D721Med (cell line): ENCODE data around the gene CTCF.

ENCODE experiments used
- DNase-seq: peaks from one replicate; pipeline ENCODE4 v3.0.0; 2011; ENCODE audit warnings: low spot score; ENCODE audit not compliant: insufficient read length
- FAIRE-seq: peaks from 2 replicates; lab custom pipeline; 2011; peaks lifted over from hg19 to GRCh38; lab: Jason Lieb, UNC
- TF ChIP-seq, protein P1 (sequence below): IDR thresholded peaks from 2 replicates; pipeline ENCODE4 v1.5.1; 2012; ENCODE audit warnings: mild to moderate bottlenecking, control low read depth; ENCODE audit not compliant: insufficient read depth; ENCODE audit errors: missing control alignments

CTCF gene

DNA sequence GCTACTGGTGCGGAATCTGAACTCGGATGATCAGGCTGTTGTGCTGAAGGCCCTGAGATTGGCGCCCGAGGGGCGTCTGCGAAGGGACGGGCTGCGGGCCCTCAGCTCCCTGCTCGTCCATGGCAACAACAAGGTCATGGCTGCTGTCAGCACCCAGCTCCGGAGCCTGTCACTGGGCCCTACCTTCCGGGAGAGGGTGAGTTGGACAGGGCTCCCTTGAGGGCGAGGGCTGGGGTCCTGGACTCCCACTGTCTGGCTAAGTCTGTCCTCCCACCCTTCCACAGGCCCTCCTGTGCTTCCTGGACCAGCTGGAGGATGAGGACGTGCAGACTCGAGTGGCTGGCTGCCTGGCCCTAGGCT is 16.7 kb upstream of the CTCF start:
- TF ChIP-seq, protein P1, sequence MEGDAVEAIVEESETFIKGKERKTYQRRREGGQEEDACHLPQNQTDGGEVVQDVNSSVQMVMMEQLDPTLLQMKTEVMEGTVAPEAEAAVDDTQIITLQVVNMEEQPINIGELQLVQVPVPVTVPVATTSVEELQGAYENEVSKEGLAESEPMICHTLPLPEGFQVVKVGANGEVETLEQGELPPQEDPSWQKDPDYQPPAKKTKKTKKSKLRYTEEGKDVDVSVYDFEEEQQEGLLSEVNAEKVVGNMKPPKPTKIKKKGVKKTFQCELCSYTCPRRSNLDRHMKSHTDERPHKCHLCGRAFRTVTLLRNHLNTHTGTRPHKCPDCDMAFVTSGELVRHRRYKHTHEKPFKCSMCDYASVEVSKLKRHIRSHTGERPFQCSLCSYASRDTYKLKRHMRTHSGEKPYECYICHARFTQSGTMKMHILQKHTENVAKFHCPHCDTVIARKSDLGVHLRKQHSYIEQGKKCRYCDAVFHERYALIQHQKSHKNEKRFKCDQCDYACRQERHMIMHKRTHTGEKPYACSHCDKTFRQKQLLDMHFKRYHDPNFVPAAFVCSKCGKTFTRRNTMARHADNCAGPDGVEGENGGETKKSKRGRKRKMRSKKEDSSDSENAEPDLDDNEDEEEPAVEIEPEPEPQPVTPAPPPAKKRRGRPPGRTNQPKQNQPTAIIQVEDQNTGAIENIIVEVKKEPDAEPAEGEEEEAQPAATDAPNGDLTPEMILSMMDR: no peak
- FAIRE-seq (no peak), DNase-seq (no peak)

DNA sequence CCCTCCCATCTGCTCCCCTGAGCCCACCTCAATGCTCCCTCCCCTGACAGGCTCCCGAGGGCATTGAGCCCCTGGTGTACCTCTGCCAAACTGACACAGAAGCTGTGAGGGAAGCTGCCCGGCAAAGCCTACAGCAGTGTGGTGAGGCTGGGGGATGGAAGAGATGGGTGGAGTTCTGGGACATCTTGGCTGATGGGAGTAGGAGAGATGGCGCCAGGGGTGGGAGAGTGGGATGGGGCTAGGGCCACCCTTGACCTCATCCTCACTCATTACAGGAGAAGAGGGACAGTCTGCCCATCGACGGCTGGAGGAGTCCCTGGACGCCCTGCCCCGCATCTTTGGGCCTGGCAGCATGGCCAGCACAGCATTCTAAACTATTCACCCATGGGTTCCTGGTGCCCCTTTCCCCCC is 16.2 kb upstream of the CTCF start:
- TF ChIP-seq, protein P1: no peak
- no peak for FAIRE-seq
- no peak for DNase-seq

DNA sequence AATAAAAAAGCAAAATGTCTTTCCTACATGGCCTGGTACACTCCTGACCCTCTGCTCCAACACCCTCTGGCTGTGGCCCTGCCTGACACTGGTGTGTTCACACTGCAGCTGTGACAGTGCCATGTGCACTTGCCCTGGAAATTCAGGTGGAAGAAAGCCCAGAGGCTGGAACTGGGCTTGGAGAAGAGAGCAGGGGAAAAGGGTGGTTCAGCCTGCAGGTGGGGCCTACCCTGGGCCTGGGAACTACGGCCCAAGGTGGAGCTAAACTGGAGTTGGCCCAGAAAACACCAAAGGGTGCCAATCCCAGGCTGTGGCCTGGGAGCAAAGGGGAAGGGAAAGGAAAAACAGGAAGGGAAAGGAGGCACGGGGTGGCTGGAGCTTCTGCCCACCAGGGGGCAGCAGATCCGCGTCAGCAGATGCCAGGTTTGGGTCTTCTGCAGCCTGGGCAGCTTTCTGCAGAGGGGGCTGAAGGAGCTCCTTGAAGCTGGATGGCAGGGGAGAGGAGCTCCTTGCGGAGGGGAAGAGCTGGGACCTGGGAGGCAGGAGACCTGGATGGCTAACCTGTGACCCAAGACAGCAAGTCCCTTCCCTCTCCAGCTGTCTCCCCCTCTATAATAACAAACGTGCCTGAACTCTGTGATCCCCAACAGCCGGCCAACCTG is 15.4 kb upstream of the CTCF start:
- FAIRE-seq: no peak
- TF ChIP-seq, protein P1: peak; percentile 95
- DNase-seq: peak; percentile 71

DNA sequence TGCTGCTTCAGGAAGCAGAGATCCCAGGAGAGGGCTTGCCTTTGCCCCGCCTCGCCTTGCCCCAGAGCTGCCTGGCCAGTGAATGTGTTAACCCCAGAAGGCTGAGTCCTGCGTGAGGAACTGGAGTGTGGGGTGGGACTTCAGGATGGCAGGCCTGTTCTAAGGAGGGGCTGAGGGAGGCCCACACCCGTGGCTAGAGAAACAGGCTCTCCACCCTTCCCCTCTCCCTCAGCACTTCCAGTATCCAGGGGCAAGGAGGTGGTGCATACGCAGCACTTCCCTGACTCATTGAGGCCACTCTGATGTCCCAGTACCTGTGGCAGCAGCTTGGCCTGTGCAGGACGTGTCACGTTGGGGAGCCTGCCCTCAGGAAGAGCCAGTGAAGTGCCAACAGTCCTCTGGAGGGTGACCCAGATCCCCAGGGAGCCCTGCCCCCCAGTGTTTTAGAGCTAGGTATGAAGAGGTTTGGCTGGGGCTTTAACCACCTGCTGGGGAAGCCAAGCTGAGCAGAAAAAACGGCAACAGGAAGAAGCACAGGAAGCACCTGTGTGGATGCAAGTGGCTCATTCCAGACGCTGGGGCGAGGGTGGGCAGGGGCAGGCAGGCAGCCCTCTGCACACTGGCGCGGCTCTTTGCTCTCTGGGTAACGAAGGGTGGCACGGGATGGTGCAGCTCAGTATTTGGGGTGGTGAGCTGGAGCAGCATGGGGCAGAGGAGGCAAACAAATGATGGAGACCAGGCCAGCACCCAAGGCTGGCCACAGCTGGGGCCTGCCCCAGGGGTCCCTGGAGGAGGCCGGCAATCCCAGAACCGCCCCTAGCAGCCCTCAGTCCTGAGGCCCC is 14.7 kb upstream of the CTCF start:
- DNase-seq (no peak), FAIRE-seq (no peak)
- TF ChIP-seq, protein P1: no peak

DNA sequence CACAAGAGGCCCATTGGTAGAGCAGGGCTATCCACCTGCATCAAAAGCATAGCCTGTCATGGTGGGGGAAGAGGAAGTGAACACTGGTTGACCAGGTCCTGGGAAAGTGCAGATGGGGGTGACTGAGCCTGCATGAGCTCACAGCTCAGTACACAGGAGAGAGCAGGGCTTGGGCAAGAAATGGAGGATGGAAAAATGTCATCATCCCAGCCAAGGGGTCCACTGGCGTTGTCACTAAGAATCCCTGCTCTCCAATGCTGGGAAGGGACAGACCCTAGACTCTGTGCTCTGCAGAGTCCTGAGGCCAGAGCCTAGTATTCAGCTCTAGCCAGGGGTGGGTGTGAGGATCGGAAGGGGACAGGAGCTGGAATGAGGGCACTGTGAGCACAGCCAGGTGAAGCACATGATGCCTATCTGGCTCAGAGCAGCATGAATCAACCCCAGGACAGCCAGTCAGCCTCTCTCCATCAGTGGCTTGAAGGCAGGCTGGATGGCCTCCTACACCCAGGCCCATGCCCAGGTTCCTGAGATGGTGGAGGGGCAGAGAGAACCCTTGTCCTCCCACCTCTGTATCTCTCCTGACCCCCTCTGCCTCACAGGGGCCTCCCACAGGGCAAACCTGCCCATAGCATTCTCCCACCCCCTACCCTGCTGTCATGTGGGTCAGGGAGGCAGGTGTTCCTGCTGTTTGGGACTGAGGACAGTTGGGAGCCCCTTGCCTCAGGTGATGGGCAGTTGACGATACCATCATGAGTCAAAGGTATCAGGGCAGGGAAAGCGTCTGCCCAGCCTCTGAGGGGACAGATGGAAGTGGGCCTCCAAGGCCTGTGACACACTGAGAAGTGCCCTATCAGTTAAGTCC is 13.8 kb upstream of the CTCF start:
- no peak for DNase-seq
- FAIRE-seq: no peak
- TF ChIP-seq, protein P1: no peak

DNA sequence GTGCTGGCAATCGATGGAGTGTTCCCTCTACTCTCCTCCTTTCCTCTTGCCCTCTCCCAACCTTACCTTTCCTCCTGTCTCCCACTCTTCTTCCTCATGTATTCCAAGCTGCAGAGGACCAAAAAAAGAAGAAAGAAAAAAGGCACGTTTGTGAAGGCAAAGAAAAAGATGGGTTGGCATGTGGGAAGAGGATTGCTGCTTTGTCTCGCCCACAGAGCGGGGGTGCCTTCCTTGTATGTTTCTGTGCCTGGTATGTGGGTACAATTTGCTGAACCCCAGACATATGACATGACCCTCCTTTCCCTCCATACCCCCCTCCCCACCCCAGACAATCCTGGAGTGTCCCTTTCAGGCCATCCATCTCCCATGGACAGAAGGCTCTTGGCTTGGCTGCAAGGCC is 13.1 kb upstream of the CTCF start:
- TF ChIP-seq, protein P1: no peak
- FAIRE-seq: no peak
- no peak for DNase-seq
